ENCODE results near the gene PRPF38B.

DNA sequence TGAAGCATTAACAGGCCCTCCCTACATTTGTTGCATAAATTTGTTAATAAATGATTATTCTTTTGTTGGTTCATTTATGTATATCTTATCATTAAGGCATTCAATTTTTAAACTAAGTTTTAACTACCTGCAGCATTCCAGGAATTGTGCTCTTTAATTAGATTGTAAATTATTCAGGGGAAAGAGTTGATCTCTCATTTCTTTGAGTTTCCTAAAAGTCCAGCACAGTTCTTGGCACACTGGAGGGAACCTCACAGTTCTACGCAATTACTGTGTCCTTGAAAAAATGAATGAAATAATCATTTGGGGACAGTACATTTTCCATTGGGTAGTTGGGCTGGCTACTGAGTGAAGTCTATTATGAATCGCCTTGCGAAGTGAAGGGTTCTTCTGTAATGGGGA is 53.9 kb downstream of the PRPF38B start:
- TF ChIP-seq CTCF (IDR thresholded peaks at IDR 0.05; ENCODE audit: insufficient read depth, low read depth, low read length) (no peak), EZH2 (IDR thresholded peaks at IDR 0.05; ENCODE audit: insufficient read depth, low read length) (no peak)
